Measurements from ENCODE around the gene ZNF862. TPM values are rescaled to one million over a fixed set of nuclear protein-coding genes. Genes with fewer than 3 reads are reported as not detected.

Gene ZNF862
- total and polyA plus RNA-seq, 2 of the 13 experiments (the other 11 are each of a cell fraction or from before 2014, with no cell fraction given), result 0.89 to 2.0 TPM

DNA sequence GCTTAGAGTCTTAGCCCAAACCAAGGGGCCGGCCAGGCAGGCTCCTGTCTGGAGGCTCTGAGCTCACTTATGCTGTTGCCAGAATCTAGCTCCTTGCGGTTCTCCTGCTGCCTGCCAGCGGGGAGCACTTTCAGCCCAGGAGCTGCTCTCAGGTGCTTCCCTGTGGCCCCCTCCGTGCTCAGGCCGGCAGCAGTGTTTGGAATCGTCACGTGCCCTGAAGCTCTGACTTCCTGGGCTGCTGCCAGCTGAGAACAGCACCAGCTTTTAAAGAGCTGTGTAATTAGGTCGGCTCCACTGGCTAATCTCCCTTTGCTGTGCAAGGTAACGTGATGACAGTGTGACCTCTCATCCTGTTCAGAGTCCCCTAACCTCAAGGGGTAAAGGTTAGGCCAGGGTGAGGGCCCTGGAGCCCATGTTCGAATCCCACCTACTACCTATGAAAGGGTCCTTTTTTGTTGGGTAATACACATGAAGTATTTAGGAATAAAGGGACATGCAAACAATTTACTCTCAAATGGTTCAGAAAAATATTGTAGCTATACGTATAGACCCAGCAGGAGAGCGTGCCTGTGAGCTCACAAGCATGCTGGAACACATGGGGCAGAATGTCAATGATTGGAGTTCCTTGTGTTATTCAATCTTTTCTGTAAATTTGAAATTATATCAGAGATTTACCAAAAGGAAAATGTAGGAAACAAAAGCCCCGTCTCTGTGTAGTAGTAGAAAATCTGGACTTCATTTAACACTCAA is 16.6 kb downstream of the ZNF862 start (continued):
- TF ChIP-seq RARA (CRISPR knock-in tag; IDR thresholded peaks at IDR 0.05), result peak; percentile 52; the same call in 1 of the 2 replicates
- TF ChIP-seq, protein P1, sequence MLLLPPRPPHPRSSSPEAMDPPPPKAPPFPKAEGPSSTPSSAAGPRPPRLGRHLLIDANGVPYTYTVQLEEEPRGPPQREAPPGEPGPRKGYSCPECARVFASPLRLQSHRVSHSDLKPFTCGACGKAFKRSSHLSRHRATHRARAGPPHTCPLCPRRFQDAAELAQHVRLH (CRISPR knock-in tag; IDR thresholded peaks at IDR 0.05; ENCODE audit: borderline replicate concordance, low read depth), result no peak
- TF ChIP-seq, protein P2, sequence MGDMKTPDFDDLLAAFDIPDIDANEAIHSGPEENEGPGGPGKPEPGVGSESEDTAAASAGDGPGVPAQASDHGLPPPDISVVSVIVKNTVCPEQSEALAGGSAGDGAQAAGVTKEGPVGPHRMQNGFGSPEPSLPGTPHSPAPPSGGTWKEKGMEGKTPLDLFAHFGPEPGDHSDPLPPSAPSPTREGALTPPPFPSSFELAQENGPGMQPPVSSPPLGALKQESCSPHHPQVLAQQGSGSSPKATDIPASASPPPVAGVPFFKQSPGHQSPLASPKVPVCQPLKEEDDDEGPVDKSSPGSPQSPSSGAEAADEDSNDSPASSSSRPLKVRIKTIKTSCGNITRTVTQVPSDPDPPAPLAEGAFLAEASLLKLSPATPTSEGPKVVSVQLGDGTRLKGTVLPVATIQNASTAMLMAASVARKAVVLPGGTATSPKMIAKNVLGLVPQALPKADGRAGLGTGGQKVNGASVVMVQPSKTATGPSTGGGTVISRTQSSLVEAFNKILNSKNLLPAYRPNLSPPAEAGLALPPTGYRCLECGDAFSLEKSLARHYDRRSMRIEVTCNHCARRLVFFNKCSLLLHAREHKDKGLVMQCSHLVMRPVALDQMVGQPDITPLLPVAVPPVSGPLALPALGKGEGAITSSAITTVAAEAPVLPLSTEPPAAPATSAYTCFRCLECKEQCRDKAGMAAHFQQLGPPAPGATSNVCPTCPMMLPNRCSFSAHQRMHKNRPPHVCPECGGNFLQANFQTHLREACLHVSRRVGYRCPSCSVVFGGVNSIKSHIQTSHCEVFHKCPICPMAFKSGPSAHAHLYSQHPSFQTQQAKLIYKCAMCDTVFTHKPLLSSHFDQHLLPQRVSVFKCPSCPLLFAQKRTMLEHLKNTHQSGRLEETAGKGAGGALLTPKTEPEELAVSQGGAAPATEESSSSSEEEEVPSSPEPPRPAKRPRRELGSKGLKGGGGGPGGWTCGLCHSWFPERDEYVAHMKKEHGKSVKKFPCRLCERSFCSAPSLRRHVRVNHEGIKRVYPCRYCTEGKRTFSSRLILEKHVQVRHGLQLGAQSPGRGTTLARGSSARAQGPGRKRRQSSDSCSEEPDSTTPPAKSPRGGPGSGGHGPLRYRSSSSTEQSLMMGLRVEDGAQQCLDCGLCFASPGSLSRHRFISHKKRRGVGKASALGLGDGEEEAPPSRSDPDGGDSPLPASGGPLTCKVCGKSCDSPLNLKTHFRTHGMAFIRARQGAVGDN (CRISPR knock-in tag; IDR thresholded peaks at IDR 0.05), result 0 out of 2 replicates have a peak, but pooled peaks have one; percentile 24
- TF ChIP-seq REPIN1 (CRISPR knock-in tag; IDR thresholded peaks at IDR 0.05; ENCODE audit: borderline replicate concordance, low read depth), result 0 out of 2 replicates have a peak, but pooled peaks have one; percentile 32
- TF ChIP-seq HOXA7 (CRISPR knock-in tag; IDR thresholded peaks at IDR 0.05), result no peak
- TF ChIP-seq ZMYM2 (CRISPR knock-in tag; IDR thresholded peaks at IDR 0.05), result peak; percentile 73; the same call in 1 of the 2 replicates
- TF ChIP-seq, protein P3, sequence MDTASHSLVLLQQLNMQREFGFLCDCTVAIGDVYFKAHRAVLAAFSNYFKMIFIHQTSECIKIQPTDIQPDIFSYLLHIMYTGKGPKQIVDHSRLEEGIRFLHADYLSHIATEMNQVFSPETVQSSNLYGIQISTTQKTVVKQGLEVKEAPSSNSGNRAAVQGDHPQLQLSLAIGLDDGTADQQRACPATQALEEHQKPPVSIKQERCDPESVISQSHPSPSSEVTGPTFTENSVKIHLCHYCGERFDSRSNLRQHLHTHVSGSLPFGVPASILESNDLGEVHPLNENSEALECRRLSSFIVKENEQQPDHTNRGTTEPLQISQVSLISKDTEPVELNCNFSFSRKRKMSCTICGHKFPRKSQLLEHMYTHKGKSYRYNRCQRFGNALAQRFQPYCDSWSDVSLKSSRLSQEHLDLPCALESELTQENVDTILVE (CRISPR knock-in tag; IDR thresholded peaks at IDR 0.05), result 0 out of 2 replicates have a peak, but pooled peaks have one; percentile 28
- TF ChIP-seq, protein P4, sequence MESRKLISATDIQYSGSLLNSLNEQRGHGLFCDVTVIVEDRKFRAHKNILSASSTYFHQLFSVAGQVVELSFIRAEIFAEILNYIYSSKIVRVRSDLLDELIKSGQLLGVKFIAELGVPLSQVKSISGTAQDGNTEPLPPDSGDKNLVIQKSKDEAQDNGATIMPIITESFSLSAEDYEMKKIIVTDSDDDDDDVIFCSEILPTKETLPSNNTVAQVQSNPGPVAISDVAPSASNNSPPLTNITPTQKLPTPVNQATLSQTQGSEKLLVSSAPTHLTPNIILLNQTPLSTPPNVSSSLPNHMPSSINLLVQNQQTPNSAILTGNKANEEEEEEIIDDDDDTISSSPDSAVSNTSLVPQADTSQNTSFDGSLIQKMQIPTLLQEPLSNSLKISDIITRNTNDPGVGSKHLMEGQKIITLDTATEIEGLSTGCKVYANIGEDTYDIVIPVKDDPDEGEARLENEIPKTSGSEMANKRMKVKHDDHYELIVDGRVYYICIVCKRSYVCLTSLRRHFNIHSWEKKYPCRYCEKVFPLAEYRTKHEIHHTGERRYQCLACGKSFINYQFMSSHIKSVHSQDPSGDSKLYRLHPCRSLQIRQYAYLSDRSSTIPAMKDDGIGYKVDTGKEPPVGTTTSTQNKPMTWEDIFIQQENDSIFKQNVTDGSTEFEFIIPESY (CRISPR knock-in tag; IDR thresholded peaks at IDR 0.05), result 0 out of 2 replicates have a peak, but pooled peaks have one; percentile 4
- peak; percentile 40 to 53; a peak in 3 of 4 replicates for TF ChIP-seq NR2F1 (CRISPR knock-in tag; IDR thresholded peaks at IDR 0.05)
- TF ChIP-seq RFX5 (IDR thresholded peaks at IDR 0.05; ENCODE audit: low read depth, low read length), result no peak
- 0 out of 2 replicates have a peak, but pooled peaks have one; percentile 31 for TF ChIP-seq ZBTB7B (CRISPR knock-in tag; IDR thresholded peaks at IDR 0.05)
- TF ChIP-seq, protein P5, sequence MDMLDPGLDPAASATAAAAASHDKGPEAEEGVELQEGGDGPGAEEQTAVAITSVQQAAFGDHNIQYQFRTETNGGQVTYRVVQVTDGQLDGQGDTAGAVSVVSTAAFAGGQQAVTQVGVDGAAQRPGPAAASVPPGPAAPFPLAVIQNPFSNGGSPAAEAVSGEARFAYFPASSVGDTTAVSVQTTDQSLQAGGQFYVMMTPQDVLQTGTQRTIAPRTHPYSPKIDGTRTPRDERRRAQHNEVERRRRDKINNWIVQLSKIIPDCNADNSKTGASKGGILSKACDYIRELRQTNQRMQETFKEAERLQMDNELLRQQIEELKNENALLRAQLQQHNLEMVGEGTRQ (IDR thresholded peaks at IDR 0.05; ENCODE audit: low read depth, low read length), result peak; percentile 67
- TF ChIP-seq, protein P5 (CRISPR knock-in tag; IDR thresholded peaks at IDR 0.05; ENCODE audit: borderline replicate concordance), result peak; percentile 83; the same call in 1 of the 2 replicates
- TF ChIP-seq ZNF841 (CRISPR knock-in tag; IDR thresholded peaks at IDR 0.05; ENCODE audit: borderline replicate concordance), result no peak
- peak; percentile 75 for TF ChIP-seq HNF4G (IDR thresholded peaks at IDR 0.05; ENCODE audit: borderline replicate concordance, low read depth, low read length)
- TF ChIP-seq HNF4G (CRISPR knock-in tag; IDR thresholded peaks at IDR 0.05; ENCODE audit: borderline replicate concordance, low read depth), result 0 out of 2 replicates have a peak, but pooled peaks have one; percentile 30
- TF ChIP-seq ZNF496 (CRISPR knock-in tag; IDR thresholded peaks at IDR 0.05; ENCODE audit: insufficient replicate concordance), result no peak
